Fibroblast of skin of abdomen (primary cell): ENCODE measurements around the gene ABRAXAS1.

Experiments
- DNase-seq: peaks from one replicate; pipeline ENCODE4 v3.0.0-alpha.2; 2013

The ABRAXAS1 gene

DNA sequence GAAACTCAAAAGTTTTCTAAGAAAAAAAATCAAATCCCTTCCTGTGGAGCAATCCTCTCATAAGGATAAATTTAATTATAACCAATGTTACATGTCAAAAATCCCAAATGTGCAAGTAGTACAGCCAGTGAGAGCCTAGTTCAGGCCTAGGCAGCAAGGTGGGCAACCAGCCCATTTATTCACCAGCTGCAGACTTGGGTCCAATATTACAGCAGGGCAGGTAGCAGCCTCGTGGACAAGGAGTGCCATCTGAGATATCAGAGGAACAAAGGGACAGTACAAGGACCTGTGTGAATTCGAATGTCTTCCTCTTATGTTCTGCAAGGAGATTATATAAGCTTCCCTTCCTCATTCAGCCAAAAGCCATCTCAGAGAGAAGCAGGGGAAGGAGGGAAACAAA, 35.9 kb downstream of the ABRAXAS1 start:
- no peak for DNase-seq

DNA sequence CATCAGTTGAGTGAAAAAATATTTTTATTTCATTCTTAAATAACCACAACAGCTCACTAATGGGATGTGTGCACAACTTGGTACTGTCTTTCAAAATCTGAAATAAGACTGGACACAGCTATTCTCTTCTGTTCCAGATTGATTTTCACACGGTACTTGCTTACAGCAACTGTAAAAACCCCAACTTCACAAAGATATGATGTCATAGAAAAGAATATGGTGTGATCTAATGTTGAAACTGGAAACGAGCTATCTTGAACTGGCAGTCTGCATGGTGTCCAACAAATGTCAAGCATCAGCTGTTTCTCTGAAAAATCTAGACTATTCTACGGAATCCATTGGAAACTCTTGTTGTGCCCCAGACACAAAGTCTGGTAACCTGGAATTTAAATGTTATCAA, 44.0 kb downstream of the ABRAXAS1 start:
- DNase-seq = no peak

DNA sequence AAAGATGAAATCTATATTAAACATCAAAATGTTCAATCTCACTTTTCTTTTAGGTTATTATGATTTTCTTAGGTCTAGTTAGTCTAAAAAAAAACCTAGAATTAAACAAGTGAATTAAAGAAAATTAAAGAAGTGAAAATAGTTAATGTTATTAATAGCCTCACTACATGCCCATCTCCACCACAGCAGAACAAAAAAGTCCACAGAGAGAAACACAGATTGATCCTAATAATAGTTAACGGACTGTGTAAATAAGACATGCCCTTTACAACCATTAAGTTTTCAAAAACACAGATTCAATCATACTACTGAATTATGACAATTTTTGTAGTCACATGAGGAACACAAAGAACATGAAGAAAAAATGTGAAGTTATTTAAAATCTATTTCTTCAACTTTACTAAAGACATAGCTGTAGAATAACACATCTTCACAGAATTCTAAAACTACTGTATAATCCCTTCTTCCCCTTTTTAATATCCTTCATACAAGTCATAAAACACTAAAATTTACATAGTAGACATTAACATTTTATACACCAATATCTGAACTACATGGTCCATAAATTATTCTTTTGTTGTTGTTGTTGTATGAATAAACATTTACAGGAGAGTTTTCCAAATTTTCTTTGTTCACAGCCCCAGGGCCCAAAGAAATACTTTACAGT, 44.6 kb downstream of the ABRAXAS1 start:
- no peak for DNase-seq

DNA sequence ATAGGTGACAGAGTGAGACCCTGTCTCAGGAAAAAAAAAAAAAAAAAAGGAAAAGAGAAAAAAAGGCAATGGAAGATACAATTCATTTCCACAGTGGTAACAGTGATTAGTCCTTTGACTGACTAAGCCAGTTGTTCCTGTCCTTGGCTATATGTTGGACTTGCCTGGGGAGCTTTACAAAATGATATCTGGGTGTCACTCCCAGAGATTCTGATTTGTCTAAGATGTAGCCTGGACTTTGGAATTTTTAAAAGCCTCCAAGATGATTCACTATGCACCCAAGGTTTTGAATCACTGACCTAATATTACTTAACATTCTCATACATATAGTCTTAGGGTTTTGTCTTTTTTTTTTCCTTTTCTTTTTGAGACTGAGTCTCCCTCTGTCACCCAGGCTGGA, 46.2 kb downstream of the ABRAXAS1 start:
- DNase-seq = no peak

DNA sequence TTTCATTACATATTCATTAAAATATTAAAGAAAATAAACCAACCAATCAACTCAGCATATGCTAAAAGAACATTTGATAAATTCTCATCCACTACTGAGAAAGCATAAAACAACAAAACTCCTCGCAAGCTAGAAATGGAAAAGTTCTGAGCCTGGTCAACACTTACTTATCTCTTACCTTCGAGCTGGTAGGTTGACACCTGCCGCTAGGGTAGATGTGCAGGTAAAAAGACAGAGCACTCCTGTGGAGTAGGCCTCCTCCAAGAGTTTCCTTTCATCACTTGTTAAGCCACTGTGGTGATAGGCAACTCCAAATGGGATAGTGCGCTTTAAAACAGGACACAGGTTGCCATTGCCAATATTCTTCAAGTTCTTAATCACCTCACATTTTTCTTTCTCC, 48.2 kb downstream of the ABRAXAS1 start:
- DNase-seq = no peak

DNA sequence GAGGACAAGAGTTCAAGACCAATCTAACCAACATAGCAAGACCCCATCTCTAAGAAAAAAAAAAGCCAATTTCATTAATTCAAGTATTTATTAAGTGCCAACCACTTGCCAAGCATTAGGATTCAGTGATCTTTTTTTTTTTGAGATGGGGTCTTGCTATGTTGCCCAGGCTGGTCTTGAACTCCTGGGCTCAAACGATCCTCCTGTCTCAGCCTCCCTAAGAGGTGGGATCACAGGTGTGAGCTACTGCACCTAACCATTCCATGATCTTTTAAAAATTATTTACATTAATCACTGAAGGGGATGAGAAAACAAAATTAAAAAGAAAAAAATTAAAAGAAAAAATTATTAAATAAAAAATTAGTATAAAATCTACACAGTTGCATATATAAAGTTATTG, 53.7 kb downstream of the ABRAXAS1 start:
- DNase-seq = no peak

DNA sequence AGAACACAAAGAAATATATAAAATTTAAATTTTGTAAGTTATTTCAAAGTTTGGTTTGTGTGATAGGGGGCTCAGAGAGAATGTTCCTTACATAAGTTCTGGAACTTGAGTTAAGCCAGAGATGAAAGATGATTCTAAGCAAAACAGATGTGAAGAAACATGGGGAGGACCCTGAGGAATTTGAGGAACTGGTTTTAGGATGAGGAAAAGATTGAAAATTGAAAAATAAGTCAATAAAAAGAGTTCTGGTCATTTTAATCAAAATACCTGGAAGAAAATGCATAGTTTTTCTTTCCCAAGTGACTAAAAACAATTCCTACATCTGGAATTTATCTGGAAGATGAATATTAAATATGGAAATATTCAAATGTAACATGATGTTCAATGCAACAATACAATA, 66.7 kb downstream of the ABRAXAS1 start:
- no peak for DNase-seq

DNA sequence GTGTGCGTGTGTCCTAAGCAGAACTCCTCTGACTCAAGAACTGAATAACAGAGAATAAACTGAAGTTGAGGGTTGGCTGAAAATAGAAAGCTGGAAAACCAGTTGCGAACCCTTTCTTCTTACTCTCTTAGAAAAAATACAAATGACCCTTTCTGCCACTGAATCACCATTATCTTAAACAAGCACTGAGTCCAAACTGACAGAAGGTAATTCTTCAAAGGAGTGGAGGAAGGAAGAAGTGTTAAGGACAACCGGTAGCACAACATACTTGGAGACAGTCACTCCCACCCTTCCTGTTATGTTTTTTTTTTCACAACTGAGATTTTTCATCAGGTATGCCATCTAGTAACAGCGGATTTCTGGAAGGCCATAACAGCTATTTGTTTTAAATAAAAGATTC, 67.3 kb downstream of the ABRAXAS1 start:
- no peak for DNase-seq

DNA sequence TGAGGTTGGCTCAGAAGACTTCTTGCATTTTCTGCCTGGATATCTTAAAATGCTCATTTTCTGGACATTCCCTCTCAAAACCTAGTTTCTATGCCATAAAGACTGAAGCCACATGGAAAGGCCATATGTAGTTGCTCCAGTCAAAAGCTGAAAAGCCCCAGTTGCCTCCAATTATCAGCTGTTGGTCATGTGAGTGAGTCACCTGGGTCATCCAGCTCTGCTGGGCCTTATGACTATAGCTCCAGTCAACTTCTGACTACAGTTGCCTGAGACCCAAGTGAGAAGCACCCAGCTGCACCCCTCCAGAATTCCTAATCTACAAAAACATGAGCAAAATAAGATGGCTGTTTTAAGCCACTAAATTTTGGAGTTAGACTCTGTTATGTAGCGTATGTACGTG, 71.2 kb downstream of the ABRAXAS1 start:
- no peak for DNase-seq
